ENCODE data around the gene UNK.

DNA sequence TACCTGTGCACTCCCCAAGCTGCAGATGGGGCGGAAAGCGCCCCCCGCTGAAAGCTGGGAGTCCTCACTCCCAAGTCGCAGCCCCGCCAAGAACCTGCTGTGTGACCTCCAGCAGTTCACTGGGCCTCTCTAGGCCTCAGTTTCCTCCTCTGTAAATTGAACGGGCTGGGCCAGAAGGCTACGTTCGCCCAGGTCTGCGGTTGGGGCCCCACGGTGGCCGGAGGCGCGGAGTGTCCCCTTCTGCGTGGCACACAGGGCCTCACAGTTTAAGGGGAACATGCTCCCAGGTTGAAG, 20.2 kb upstream of the UNK start:
- TF ChIP-seq SUZ12 (IDR thresholded peaks at IDR 0.05), result no peak
- TF ChIP-seq HDGF (IDR thresholded peaks at IDR 0.05; ENCODE audit: borderline replicate concordance), result no peak
- TF ChIP-seq BHLHE40 (IDR thresholded peaks at IDR 0.05; ENCODE audit: borderline replicate concordance), result no peak
- TF ChIP-seq FOXM1 (IDR thresholded peaks at IDR 0.05; ENCODE audit: borderline replicate concordance), result no peak
- TF ChIP-seq SP1 (IDR thresholded peaks at IDR 0.05), result no peak
- no peak for TF ChIP-seq FOXA1 (IDR thresholded peaks at IDR 0.05)

All from HEK293T (cell line).